Measurements from ENCODE around the gene ARHGAP31. TPM values are rescaled to one million over a fixed set of nuclear protein-coding genes. Genes with fewer than 3 reads are reported as not detected.

The ARHGAP31 gene
- total RNA-seq, 1 donor from 2014 or later = 23.7 TPM

- ChIA-PET CTCF (interaction anchor here (0.7 to 1.2 kb wide), 2 partner anchors 114 to 504 kb away, joined by 3 read pairs; no protein-coding TSS in a partner anchor), POLR2A (no interaction called here)
- H3K4me1 Mint-ChIP-seq = no peaks in the 10 kb centered on the region
- intact Hi-C loops (cut with micrococcal nuclease) = no loop called here
- no peak for TF ChIP-seq CTCF (IDR thresholded peaks at IDR 0.05)
- ATAC-seq (ENCODE audit: low read depth) = no peak
- H3K4me3 Mint-ChIP-seq = no peak overlapping the region
- H3K27me3 Mint-ChIP-seq = no peaks in the 10 kb centered on the region
- no peaks in the 10 kb centered on the region for H3K9me3 Mint-ChIP-seq
- DNase-seq = no peak
- no peak overlapping the region for H3K27ac Mint-ChIP-seq
- H3K36me3 Mint-ChIP-seq (ENCODE audit: low read depth) = peaks cover 45% of the 10 kb centered on the region
Measured at GRCh38 chr3:119388577-119388976, 94.4 kb downstream of the ARHGAP31 start.

- intact Hi-C loops (cut with micrococcal nuclease) = no loop called here
- CTCF ChIA-PET = no interaction called here
- POLR2A ChIA-PET = no interaction called here
- H3K27ac Mint-ChIP-seq = no peak overlapping the region
- DNase-seq (no peak), ATAC-seq (ENCODE audit: low read depth) (no peak)
- no peaks in the 10 kb centered on the region for H3K27me3 Mint-ChIP-seq
- H3K4me1 Mint-ChIP-seq = peaks cover 5% of the 10 kb centered on the region
- no peaks in the 10 kb centered on the region for H3K9me3 Mint-ChIP-seq
- H3K36me3 Mint-ChIP-seq (ENCODE audit: low read depth) = peaks cover 48% of the 10 kb centered on the region
- TF ChIP-seq CTCF (IDR thresholded peaks at IDR 0.05) = no peak
- no peak overlapping the region for H3K4me3 Mint-ChIP-seq
Measured at GRCh38 chr3:119395923-119396358, 101.8 kb downstream of the ARHGAP31 start.

GRCh38 chr3:119396870-119397269, 102.7 kb downstream of the ARHGAP31 start:
- POLR2A ChIA-PET = no interaction called here
- CTCF ChIA-PET = no interaction called here
- peaks cover 12% of the 10 kb centered on the region for H3K4me1 Mint-ChIP-seq
- intact Hi-C loops (cut with micrococcal nuclease) = no loop called here
- no peak overlapping the region for H3K4me3 Mint-ChIP-seq
- H3K27me3 Mint-ChIP-seq = no peaks in the 10 kb centered on the region
- no peak for ATAC-seq (ENCODE audit: low read depth)
- peaks cover 46% of the 10 kb centered on the region for H3K36me3 Mint-ChIP-seq (ENCODE audit: low read depth)
- no peak for DNase-seq
- no peak for TF ChIP-seq CTCF (IDR thresholded peaks at IDR 0.05)
- H3K27ac Mint-ChIP-seq = no peak overlapping the region
- no peaks in the 10 kb centered on the region for H3K9me3 Mint-ChIP-seq

GRCh38 chr3:119400466-119400865, 106.3 kb downstream of the ARHGAP31 start:
- H3K27me3 Mint-ChIP-seq = no peaks in the 10 kb centered on the region
- no peaks in the 10 kb centered on the region for H3K9me3 Mint-ChIP-seq
- ChIA-PET CTCF (interaction anchor here (0.6 kb wide), 1 partner anchor 130 kb away, joined by 3 read pairs; no protein-coding TSS in a partner anchor), POLR2A (no interaction called here)
- no peak for DNase-seq
- no peak for TF ChIP-seq CTCF (IDR thresholded peaks at IDR 0.05)
- H3K4me3 Mint-ChIP-seq = no peak overlapping the region
- peak overlapping the region; percentile 36 for H3K27ac Mint-ChIP-seq
- peaks cover 32% of the 10 kb centered on the region for H3K36me3 Mint-ChIP-seq (ENCODE audit: low read depth)
- intact Hi-C loops (cut with micrococcal nuclease) = no loop called here
- no peak for ATAC-seq (ENCODE audit: low read depth)
- H3K4me1 Mint-ChIP-seq = peaks cover 12% of the 10 kb centered on the region

- H3K27ac Mint-ChIP-seq = peak overlapping the region; percentile 36
- no peak overlapping the region for H3K4me3 Mint-ChIP-seq
- ChIA-PET CTCF (interaction anchor here (0.6 kb wide), 1 partner anchor 131 kb away, joined by 3 read pairs; no protein-coding TSS in a partner anchor), POLR2A (no interaction called here)
- no peak for TF ChIP-seq CTCF (IDR thresholded peaks at IDR 0.05)
- intact Hi-C loops (cut with micrococcal nuclease) = no loop called here
- ATAC-seq (ENCODE audit: low read depth) = no peak
- DNase-seq = no peak
- no peaks in the 10 kb centered on the region for H3K9me3 Mint-ChIP-seq
- no peaks in the 10 kb centered on the region for H3K27me3 Mint-ChIP-seq
- peaks cover 12% of the 10 kb centered on the region for H3K4me1 Mint-ChIP-seq
- peaks cover 26% of the 10 kb centered on the region for H3K36me3 Mint-ChIP-seq (ENCODE audit: low read depth)
Measured at GRCh38 chr3:119401069-119401468, 106.9 kb downstream of the ARHGAP31 start.
